D341Med (cell line): ENCODE data around the gene BCL6.
A peak's percentile ranks its signal among the peaks of the same experiment; 100 is the strongest.

Source experiments
- DNase-seq: peaks from one replicate; pipeline ENCODE4 v3.0.0; 2012; ENCODE audit warnings: low spot score

The BCL6 gene

GRCh38 chr3:187739094-187739560, 6.1 kb downstream of the BCL6 start:
- DNase-seq, result no peak

GRCh38 chr3:187738331-187739093, 6.8 kb downstream of the BCL6 start:
- peak; percentile 80 for DNase-seq

GRCh38 chr3:187738071-187738330, 7.3 kb downstream of the BCL6 start:
- DNase-seq, result no peak

GRCh38 chr3:187737368-187738070, 7.7 kb downstream of the BCL6 start:
- DNase-seq, result peak; percentile 56

- no peak for DNase-seq
These were observed 8.3 kb downstream of the BCL6 start for GRCh38 chr3:187737006-187737367.

- DNase-seq, result no peak
These were observed 8.8 kb downstream of the BCL6 start for GRCh38 chr3:187736418-187736871.

- no peak for DNase-seq
These were observed 9.4 kb downstream of the BCL6 start for GRCh38 chr3:187735837-187736236.

- no peak for DNase-seq
These were observed 9.9 kb downstream of the BCL6 start for GRCh38 chr3:187735383-187735782.

GRCh38 chr3:187734841-187735240, 10.4 kb downstream of the BCL6 start:
- DNase-seq, result no peak

GRCh38 chr3:187733371-187733770, 11.9 kb downstream of the BCL6 start:
- DNase-seq, result no peak

- DNase-seq, result no peak
These were observed 15.7 kb downstream of the BCL6 start for GRCh38 chr3:187729598-187729997.

GRCh38 chr3:187728940-187729583, 16.2 kb downstream of the BCL6 start:
- DNase-seq, result no peak

GRCh38 chr3:187728248-187728647, 17.0 kb downstream of the BCL6 start:
- no peak for DNase-seq

GRCh38 chr3:187726564-187726963, 18.7 kb downstream of the BCL6 start:
- DNase-seq, result no peak

GRCh38 chr3:187725653-187726370, 19.5 kb downstream of the BCL6 start:
- no peak for DNase-seq

GRCh38 chr3:187725224-187725623, 20.0 kb downstream of the BCL6 start:
- no peak for DNase-seq

GRCh38 chr3:187722206-187722612, 23.1 kb downstream of the BCL6 start:
- no peak for DNase-seq

- DNase-seq, result no peak
These were observed 24.2 kb downstream of the BCL6 start for GRCh38 chr3:187721055-187721454.

- DNase-seq, result no peak
These were observed 25.0 kb downstream of the BCL6 start for GRCh38 chr3:187720337-187720670.

- DNase-seq, result no peak
These were observed 25.5 kb downstream of the BCL6 start for GRCh38 chr3:187719628-187720336.

- no peak for DNase-seq
These were observed 26.5 kb downstream of the BCL6 start for GRCh38 chr3:187718802-187719201.

- no peak for DNase-seq
These were observed 27.7 kb downstream of the BCL6 start for GRCh38 chr3:187717572-187717971.
